Lower lobe of right lung (tissue), 2 donors: ENCODE data around the gene EIF4B. TPM values are rescaled to one million over a fixed set of nuclear protein-coding genes. Genes with fewer than 3 reads are reported as not detected.
A peak's percentile ranks its signal among the peaks of the same experiment; 100 is the strongest.

ENCODE experiments used
- ATAC-seq, 2 donors: fragments of 200-7000 bp; cut with Tn5 transposase; one replicate each; pipeline ENCODE4 v1.9.1; 2020 to 2022; ENCODE audit warnings: mild to moderate bottlenecking in 2 of 2, moderate library complexity in 2 of 2
- DNase-seq: peaks from one replicate; pipeline ENCODE4 v3.0.0-alpha.2; 2020
- H3K27ac ChIP-seq: fragments of 200-600 bp; one replicate; pipeline ENCODE4 v1.8.0; 2022
- H3K27me3 ChIP-seq: fragments of 200-600 bp; one replicate; pipeline ENCODE4 v1.8.0; 2022; ENCODE audit warnings: low read depth
- H3K36me3 ChIP-seq: fragments of 200-600 bp; one replicate; pipeline ENCODE4 v1.8.0; 2022; ENCODE audit warnings: mild to moderate bottlenecking
- H3K4me1 ChIP-seq: fragments of 200-600 bp; one replicate; pipeline ENCODE4 v1.8.0; 2022
- H3K4me3 ChIP-seq: fragments of 200-600 bp; one replicate; pipeline ENCODE4 v1.8.0; 2022; ENCODE audit warnings: mild to moderate bottlenecking
- H3K9me3 ChIP-seq: fragments of 200-600 bp; one replicate; pipeline ENCODE4 v1.8.0; 2022
- CTCF ChIP-seq: fragments of 200-600 bp; IDR thresholded peaks from one replicate; pipeline ENCODE4 v1.8.0; 2022; ENCODE audit warnings: antibody characterized with exemption, mild to moderate bottlenecking
- intact Hi-C: fragments of 100-400 bp; cut with DNase I; formaldehyde crosslinking; loops from one replicate; pipeline ENCODE4 v1.11.0; 2022
- total RNA-seq: library from RNA; stranded (reverse); fragmentation: NEBNext Ultra II Directional; extraction: Animal tissue kit (Norgen Biotek cat#: 25700); gene quantifications from one replicate; pipeline ENCODE4 v1.2.1, GENCODE V29; 2021
- donor health status: DM: no; HTN: yes; CAD: no; lungs with severe emphysema.

EIF4B gene
- total RNA-seq, 1 donor from 2014 or later: 453 TPM

GRCh38 chr12:53056296-53056695 is 50.0 kb downstream of the EIF4B start:
- no peak for TF ChIP-seq CTCF
- no peaks in the 10 kb centered on the region for H3K27me3 ChIP-seq
- DNase-seq: peak; percentile 31
- intact Hi-C loops: no loop called here
- no peak overlapping the region for H3K4me3 ChIP-seq
- no peak for ATAC-seq
- H3K27ac ChIP-seq: no peak overlapping the region
- H3K9me3 ChIP-seq: no peaks in the 10 kb centered on the region
- H3K4me1 ChIP-seq: peaks cover 68% of the 10 kb centered on the region
- H3K36me3 ChIP-seq: peaks cover 86% of the 10 kb centered on the region

GRCh38 chr12:53056901-53057300 is 50.6 kb downstream of the EIF4B start:
- no peak for TF ChIP-seq CTCF
- Histone ChIP-seq H3K27me3 (no peaks in the 10 kb centered on the region), H3K4me1 (peaks cover 68% of the 10 kb centered on the region), H3K36me3 (peaks cover 91% of the 10 kb centered on the region), H3K4me3 (no peak overlapping the region), H3K27ac (no peak overlapping the region), H3K9me3 (no peaks in the 10 kb centered on the region)
- intact Hi-C loops: no loop called here
- peak; percentile 29 for DNase-seq
- ATAC-seq: no peak

GRCh38 chr12:53057816-53058500 is 51.7 kb downstream of the EIF4B start:
- Histone ChIP-seq H3K27ac (no peak overlapping the region), H3K4me3 (no peak overlapping the region), H3K36me3 (peaks cover 96% of the 10 kb centered on the region), H3K27me3 (no peaks in the 10 kb centered on the region), H3K4me1 (peaks cover 68% of the 10 kb centered on the region), H3K9me3 (no peaks in the 10 kb centered on the region)
- ATAC-seq (no peak), DNase-seq (peak; percentile 45)
- TF ChIP-seq CTCF: no peak
- intact Hi-C loops: no loop called here

- no peak for TF ChIP-seq CTCF
- H3K9me3 ChIP-seq: no peaks in the 10 kb centered on the region
- H3K4me3 ChIP-seq: no peak overlapping the region
- ATAC-seq (no peak), DNase-seq (peak; percentile 45)
- peaks cover 66% of the 10 kb centered on the region for H3K4me1 ChIP-seq
- intact Hi-C loops: no loop called here
- peaks cover 97% of the 10 kb centered on the region for H3K36me3 ChIP-seq
- H3K27me3 ChIP-seq: no peaks in the 10 kb centered on the region
- no peak overlapping the region for H3K27ac ChIP-seq
These were observed 52.6 kb downstream of the EIF4B start for GRCh38 chr12:53058674-53059433.

- no peak for ATAC-seq
These were observed 53.3 kb downstream of the EIF4B start for GRCh38 chr12:53059434-53060063.

More at GRCh38 chr12:53059434-53060063, 53.3 kb downstream of the EIF4B start:
- H3K4me3 ChIP-seq: no peak overlapping the region
- TF ChIP-seq CTCF: no peak
- peaks cover 62% of the 10 kb centered on the region for H3K4me1 ChIP-seq
- H3K27me3 ChIP-seq: no peaks in the 10 kb centered on the region
- intact Hi-C loops: no loop called here
- peak; percentile 41 for DNase-seq
- peak overlapping the region; percentile 18 for H3K27ac ChIP-seq
- no peaks in the 10 kb centered on the region for H3K9me3 ChIP-seq
- peaks cover 100% of the 10 kb centered on the region for H3K36me3 ChIP-seq
